ENCODE measurements around the gene ZNF107. TPM values are rescaled to one million over a fixed set of nuclear protein-coding genes. Genes with fewer than 3 reads are reported as not detected.

Gene ZNF107
- total and polyA plus RNA-seq, 2 of the 8 experiments (the other 6 are each of a cell fraction or from before 2014, with no cell fraction given): 3.4 to 31.0 TPM

GRCh38 chr7:64619705-64620104 is 46.2 kb upstream of the ZNF107 start:
- no peaks in the 10 kb centered on the region for H3K79me2 ChIP-seq (ENCODE audit: control insufficient read depth in 1 of 2, insufficient read depth in 2 of 2, low read length in 2 of 2)
- H3K4me1 ChIP-seq (replicated peaks in 1 of 4; ENCODE audit: control insufficient read depth in 3 of 4, insufficient read depth in 4 of 4, low read length in 3 of 4): no peaks in the 10 kb centered on the region
- no peak overlapping the region for H3K14ac ChIP-seq (ENCODE audit: insufficient read length)
- DNase-seq (ENCODE audit: low read depth in 1 of 2, low spot score in 2 of 2): no peak
- H3K23ac ChIP-seq (ENCODE audit: insufficient read length): no peak overlapping the region
- H3K36me3 ChIP-seq (ENCODE audit: control insufficient read depth in 2 of 4, insufficient read depth in 4 of 4, low read length in 3 of 4): no peaks in the 10 kb centered on the region
- H2BK20ac ChIP-seq (ENCODE audit: low read length): no peak overlapping the region
- no peaks in the 10 kb centered on the region for H3K23me2 ChIP-seq (ENCODE audit: low read depth, low read length)
- no peak overlapping the region for H4K5ac ChIP-seq (ENCODE audit: insufficient read length, low read depth, low read length)
- no peak overlapping the region for H3K18ac ChIP-seq (ENCODE audit: extremely low read depth, low read length)
- peaks cover 73 to 82% of the 10 kb centered on the region in 2 experiments for H3K9me3 ChIP-seq (ENCODE audit: insufficient read depth in 2 of 2, low read depth in 1 of 2, low read length in 1 of 2)
- no peak overlapping the region for H4K91ac ChIP-seq (replicated peaks; ENCODE audit: insufficient read length, low read length)
- H2BK12ac ChIP-seq (ENCODE audit: low read depth, low read length): no peak overlapping the region
- H2BK120ac ChIP-seq (replicated peaks; ENCODE audit: low read depth, low read length): no peak overlapping the region
- H4K20me1 ChIP-seq (replicated peaks in 1 of 2; ENCODE audit: control insufficient read depth in 1 of 2, insufficient read depth in 2 of 2, low read length in 2 of 2): no peaks in the 10 kb centered on the region
- POLR2A ChIA-PET (ENCODE audit: partially characterized antibody): interaction anchor here (1.4 kb wide), 1 partner anchor 121 kb away, joined by 3 read pairs; no protein-coding TSS in a partner anchor
- H2AFZ ChIP-seq (ENCODE audit: low read length): no peak overlapping the region
- no peak overlapping the region; a peak in 1 of 8 replicates for H3K4me3 ChIP-seq (ENCODE audit: extremely low read depth in 1 of 4, insufficient read depth in 2 of 4, low read depth in 3 of 4, low read length in 4 of 4)
- H2BK5ac ChIP-seq (ENCODE audit: low read depth, low read length): no peak overlapping the region
- no peaks in the 10 kb centered on the region; the same call in 1 of the 2 replicates for H3K79me1 ChIP-seq (ENCODE audit: low read depth, low read length)
- H2AK5ac ChIP-seq (ENCODE audit: low read depth, low read length): no peak overlapping the region
- no peak overlapping the region for H4K8ac ChIP-seq (ENCODE audit: extremely low read depth, insufficient read depth, low read length)
- H3K56ac ChIP-seq (replicated peaks; ENCODE audit: insufficient read length, low read depth, low read length): no peak overlapping the region
- WGBS, 2 experiments (ENCODE audit: extremely low coverage in 1 of 2, insufficient coverage in 1 of 2, insufficient read length in 1 of 2, insufficient replicate concordance in 2 of 2, low coverage in 1 of 2, low lambda C conversion rate in 2 of 2, missing lambda C conversion rate in 1 of 2): 71% methylated on average over 1 of the region's 1 CpG; no CpG with 5 or more reads in 1 of the 2 experiments
- no peak overlapping the region for H3K4ac ChIP-seq (replicated peaks; ENCODE audit: insufficient read length, low read depth, low read length)
- CTCF ChIA-PET (ENCODE audit: partially characterized antibody): interaction anchor here (0.5 to 1.8 kb wide), 3 partner anchors 11 to 1575 kb away, joined by 3 to 5 read pairs (median 3); no protein-coding TSS in a partner anchor
- H3K9ac ChIP-seq (replicated peaks in 1 of 4; ENCODE audit: extremely low read depth in 1 of 4, low read depth in 3 of 4, low read length in 3 of 4): no peak overlapping the region
- H3K4me2 ChIP-seq (ENCODE audit: insufficient read depth in 1 of 2, low read depth in 2 of 2, low read length in 2 of 2): no peak overlapping the region
- H2BK15ac ChIP-seq (ENCODE audit: low read length): no peak overlapping the region
- no peak for FAIRE-seq
- H3K27me3 ChIP-seq (replicated peaks in 1 of 4; ENCODE audit: control insufficient read depth in 3 of 4, extremely low read depth in 1 of 4, insufficient read depth in 3 of 4, low read length in 3 of 4): no peaks in the 10 kb centered on the region
- no peak overlapping the region for H3K27ac ChIP-seq (ENCODE audit: low read depth, low read length)
- no peak for TF ChIP-seq SAP30 (IDR thresholded peaks at IDR 0.05; ENCODE audit: insufficient read depth, insufficient replicate concordance, low read length)
- TF ChIP-seq SP4 (IDR thresholded peaks at IDR 0.05; ENCODE audit: low read length): no peak
- no peak for TF ChIP-seq RBBP5 (IDR thresholded peaks at IDR 0.05; ENCODE audit: borderline replicate concordance, low read depth, low read length)
- no peak for TF ChIP-seq CBX8 (IDR thresholded peaks at IDR 0.05; ENCODE audit: borderline replicate concordance, low read depth, low read length)
- TF ChIP-seq RFX5 (IDR thresholded peaks at IDR 0.05; ENCODE audit: borderline replicate concordance, low read depth, low read length): no peak
- no peak for TF ChIP-seq EP300 (IDR thresholded peaks at IDR 0.05; ENCODE audit: borderline replicate concordance in 1 of 2, low read depth in 2 of 2, low read length in 2 of 2)
- no peak for TF ChIP-seq SIRT6 (IDR thresholded peaks at IDR 0.05; ENCODE audit: low read length)
- TF ChIP-seq, protein P1, sequence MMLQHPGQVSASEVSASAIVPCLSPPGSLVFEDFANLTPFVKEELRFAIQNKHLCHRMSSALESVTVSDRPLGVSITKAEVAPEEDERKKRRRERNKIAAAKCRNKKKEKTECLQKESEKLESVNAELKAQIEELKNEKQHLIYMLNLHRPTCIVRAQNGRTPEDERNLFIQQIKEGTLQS (IDR thresholded peaks at IDR 0.05; ENCODE audit: insufficient read depth, low read depth, low read length): no peak
- no peak for TF ChIP-seq SIN3A (conservative IDR thresholded peaks at IDR 0.05 in 1 of 2, IDR thresholded peaks at IDR 0.05 in 1 of 2; ENCODE audit: low read depth in 1 of 2, low read length in 2 of 2)
- no peak for TF ChIP-seq CTCF (IDR thresholded peaks at IDR 0.05; ENCODE audit: control extremely low read depth in 1 of 3, insufficient read depth in 1 of 3, low read depth in 1 of 3, low read length in 3 of 3)
